Ramos (cell line): ENCODE results near the gene TEKT1.
"Not testable (repeated sequence)": the region's sequence is repeated elsewhere in the genome, so short reads cannot be mapped to it uniquely, and the experiment has no call there.

Experiments
- in situ Hi-C: fragments of 300-500 bp; cut with MboI; formaldehyde crosslinking; loops from one replicate; pipeline ENCODE4 v1.14.3; 2022; ENCODE audit warnings: low sequenced_read_pairs; ENCODE audit not compliant: unreplicated experiment

TEKT1 gene

GRCh38 chr17:6818938-6819337 is 12.6 kb downstream of the TEKT1 start:
- in situ Hi-C loops: no loop called here

GRCh38 chr17:6816368-6816767 is 15.2 kb downstream of the TEKT1 start:
- in situ Hi-C loops: not testable (repeated sequence)

DNA sequence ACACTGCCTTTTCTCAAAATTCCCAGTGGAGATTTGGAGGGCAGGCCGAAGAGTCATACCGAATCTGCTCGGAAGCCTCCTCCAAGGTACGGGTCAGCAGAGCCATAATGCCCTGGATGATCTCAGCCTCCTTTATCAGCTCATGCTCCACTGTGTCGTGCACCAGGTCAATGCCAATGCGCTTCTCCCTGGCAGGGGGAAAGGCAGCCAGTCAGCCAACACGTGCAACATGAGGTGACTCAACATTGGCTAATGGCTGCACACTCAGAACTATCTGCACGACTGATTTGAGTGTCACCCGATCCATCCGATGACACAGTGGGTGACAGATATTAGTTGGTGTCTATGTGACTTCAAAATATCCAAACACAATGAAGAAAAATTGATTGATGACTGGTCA is 15.8 kb downstream of the TEKT1 start:
- in situ Hi-C loops: no loop called here

- in situ Hi-C loops: no loop called here
These were observed 19.2 kb downstream of the TEKT1 start for GRCh38 chr17:6812295-6812694.

GRCh38 chr17:6811510-6811909 is 20.0 kb downstream of the TEKT1 start:
- in situ Hi-C loops: no loop called here

DNA sequence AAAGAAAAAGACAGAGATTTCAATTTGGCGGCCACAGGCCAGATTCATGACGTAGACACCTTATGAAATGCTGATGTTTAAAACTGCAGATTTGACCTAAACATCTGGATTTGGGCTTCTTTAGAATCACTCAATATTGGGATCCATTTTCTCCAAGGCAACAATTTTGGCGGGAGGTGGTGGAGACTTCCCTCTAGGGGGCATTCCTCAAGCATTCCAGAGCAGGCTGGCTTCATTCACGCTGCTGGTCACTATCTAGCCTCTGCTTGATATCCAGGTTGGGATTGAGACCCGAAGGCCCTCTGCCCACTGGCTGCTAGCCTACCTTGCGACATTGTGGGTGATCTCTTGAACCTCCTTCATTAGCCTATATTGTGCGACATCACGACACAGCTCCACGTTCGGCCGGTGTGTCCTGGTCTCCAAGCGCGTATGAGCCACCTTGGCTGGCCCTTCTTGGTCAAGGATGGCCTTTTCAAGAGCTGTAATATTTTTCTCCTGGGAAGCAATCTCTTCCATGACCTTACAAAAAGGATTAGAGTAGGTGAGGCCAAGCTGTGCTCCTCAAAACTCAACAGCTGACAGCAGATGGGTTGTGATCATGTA is 31.0 kb downstream of the TEKT1 start:
- in situ Hi-C loops: no loop called here

DNA sequence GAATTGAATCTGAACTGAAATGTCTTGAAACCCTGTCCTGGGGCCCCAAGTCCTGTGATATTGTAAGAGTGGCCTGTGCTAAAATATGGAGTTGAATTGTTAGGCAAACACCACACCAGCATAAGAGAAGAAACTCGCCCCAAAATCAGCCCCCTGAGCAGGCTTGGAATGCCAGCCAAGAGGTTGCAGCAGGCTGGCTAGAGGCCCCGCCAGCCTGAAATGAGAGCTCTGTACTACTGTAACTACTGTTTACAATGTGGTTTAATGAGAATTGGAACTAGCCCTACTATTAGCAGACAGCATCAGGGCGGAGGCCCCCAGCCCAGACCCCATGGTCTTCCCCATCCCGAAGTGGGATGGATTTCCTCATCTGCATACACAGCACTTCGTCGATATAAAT is 31.8 kb downstream of the TEKT1 start:
- in situ Hi-C loops: no loop called here

DNA sequence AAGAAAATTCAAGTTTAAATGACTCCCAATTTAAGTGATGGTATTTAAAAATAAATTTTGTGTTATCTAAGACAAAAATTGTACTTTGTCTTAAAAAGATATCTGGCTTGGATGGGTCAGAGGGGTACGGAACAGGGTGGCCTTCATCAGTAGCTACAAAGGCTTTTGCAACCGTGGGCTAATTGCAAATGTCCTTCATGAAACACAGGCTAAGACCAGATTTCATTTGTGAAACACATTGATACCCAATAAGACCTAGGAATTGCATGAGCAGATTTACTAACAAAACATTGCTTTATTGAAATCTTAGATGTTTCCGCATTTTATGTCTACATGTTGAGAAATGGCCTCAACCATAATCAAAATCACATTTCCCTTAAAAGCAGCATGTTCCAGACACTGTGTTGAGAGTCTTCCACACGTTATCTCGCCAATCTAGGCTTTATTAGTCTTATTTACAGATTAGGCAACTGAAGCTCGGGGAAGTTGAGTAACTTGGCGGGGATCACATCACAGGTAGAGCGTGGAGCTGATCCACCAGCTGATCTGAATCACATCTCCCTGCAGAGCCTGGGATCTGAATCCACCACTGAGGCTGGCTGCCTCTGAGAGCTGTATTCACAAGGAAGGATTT is 33.7 kb downstream of the TEKT1 start:
- in situ Hi-C loops: no loop called here

GRCh38 chr17:6796887-6797490 is 34.5 kb downstream of the TEKT1 start:
- in situ Hi-C loops: no loop called here

GRCh38 chr17:6796017-6796886 is 35.3 kb downstream of the TEKT1 start:
- in situ Hi-C loops: no loop called here

DNA sequence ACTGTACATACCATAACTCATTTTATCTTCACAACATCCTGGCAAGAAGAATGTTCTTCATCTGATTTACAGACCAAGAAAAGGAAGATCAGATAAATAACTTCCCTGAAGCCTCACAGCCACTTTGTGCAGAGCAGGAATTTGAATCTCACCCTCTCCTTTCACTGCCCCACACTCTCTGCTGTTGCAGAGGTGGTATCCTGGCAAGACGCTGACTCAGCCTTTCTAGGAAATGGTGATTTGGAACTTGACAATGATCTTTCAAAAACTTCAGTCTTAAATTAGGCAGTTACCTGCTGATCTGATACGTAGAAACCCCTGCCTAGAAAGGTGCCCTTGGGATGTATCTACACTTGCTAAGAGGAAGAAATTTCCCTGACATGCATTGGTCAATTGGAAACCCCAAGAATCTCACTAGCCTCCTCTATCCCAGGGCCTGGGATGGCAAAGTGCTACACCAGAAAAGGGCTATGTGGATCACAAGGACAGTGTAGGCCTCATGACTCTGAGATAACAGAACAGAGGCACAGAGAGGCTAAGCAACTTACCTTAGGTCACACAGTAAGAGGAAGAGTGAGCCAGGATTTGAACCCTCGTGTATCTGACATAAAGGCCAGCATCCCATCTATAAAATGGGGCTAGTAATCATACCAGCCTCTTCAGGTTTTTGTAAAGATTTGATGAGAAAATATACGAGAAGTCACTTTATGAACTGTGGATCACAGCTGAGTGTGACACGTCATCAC is 37.6 kb downstream of the TEKT1 start:
- in situ Hi-C loops: no loop called here

GRCh38 chr17:6789146-6789545 is 42.4 kb downstream of the TEKT1 start:
- in situ Hi-C loops: no loop called here

- in situ Hi-C loops: no loop called here
These were observed 44.3 kb downstream of the TEKT1 start for GRCh38 chr17:6787081-6787693.

DNA sequence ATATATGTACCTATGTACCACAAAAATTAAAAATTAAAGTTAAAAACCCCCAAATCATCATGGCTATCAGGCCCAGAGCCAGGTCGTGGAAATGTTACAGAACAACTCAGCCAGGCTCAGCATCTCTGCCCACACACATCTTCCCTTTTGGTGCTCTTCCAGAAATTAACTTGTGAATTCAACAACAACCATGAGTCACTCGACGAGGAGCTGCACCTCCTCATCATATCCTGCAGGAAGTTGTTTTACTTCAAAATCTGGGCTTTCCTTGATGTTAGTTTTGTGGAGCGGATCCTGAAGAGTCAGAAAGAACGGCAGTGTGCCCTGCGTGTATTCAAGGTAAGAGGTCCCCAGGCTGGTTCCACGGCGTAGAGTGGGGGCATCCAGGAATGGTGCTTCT is 44.9 kb downstream of the TEKT1 start:
- in situ Hi-C loops: no loop called here

GRCh38 chr17:6782244-6782643 is 49.3 kb downstream of the TEKT1 start:
- in situ Hi-C loops: no loop called here

GRCh38 chr17:6780886-6781285 is 50.6 kb downstream of the TEKT1 start:
- in situ Hi-C loops: no loop called here

GRCh38 chr17:6780001-6780400 is 51.5 kb downstream of the TEKT1 start:
- in situ Hi-C loops: no loop called here

GRCh38 chr17:6779411-6779810 is 52.1 kb downstream of the TEKT1 start:
- in situ Hi-C loops: no loop called here

- in situ Hi-C loops: no loop called here
These were observed 55.6 kb downstream of the TEKT1 start, which contains the start of gene FBXO39 for GRCh38 chr17:6775871-6776405. Gene FBXO39 (plus strand): TSS chr17:6776215. CDS start chr17:6779869, 3,654 bp downstream.
